GM23338 (cell line): ENCODE results near the gene EPHB2.

Experiments
- CTCF ChIP-seq, 2 experiments: fragments of 200-600 bp in 1 of 2; sonication (generic) in 1 of 2; conservative IDR thresholded peaks; 2 replicates each; pipeline versions ENCODE4 v1.5.1 to v1.6.1; 2016 to 2017; ENCODE audit warnings: antibody characterized with exemption in 2 of 2, low read depth in 2 of 2, mild to moderate bottlenecking in 2 of 2, moderate library complexity in 1 of 2
- EZH2 ChIP-seq: fragments of 200-600 bp; sonication (generic); IDR thresholded peaks from one replicate; pipeline ENCODE4 v1.8.0; 2017; ENCODE audit warnings: antibody characterized with exemption, mild to moderate bottlenecking, low read depth; ENCODE audit not compliant: unreplicated experiment
- POLR2AphosphoS5 ChIP-seq: IDR thresholded peaks from 2 replicates; pipeline ENCODE4 v1.6.1; 2016; ENCODE audit warnings: antibody characterized with exemption, low read depth

- no peak for TF ChIP-seq EZH2
- TF ChIP-seq CTCF (conservative IDR thresholded peaks at IDR 0.05; ENCODE audit: low read depth in 2 of 2): no peak
- TF ChIP-seq POLR2AphosphoS5: no peak
These were observed 242.0 kb downstream of the EPHB2 start for GRCh38 chr1:22952694-22953056.
